HEK293T (cell line): ENCODE data around the gene TMEM154.

Source experiments
- CTCF ChIA-PET: fragments of 350-600 bp; formaldehyde crosslinking; extraction: SDS; loops from one replicate; lab custom pipeline; 2021; ENCODE audit warnings: antibody characterized with exemption, inconsistent platforms; lab: Yijun Ruan, JAX
- POLR2A ChIA-PET: fragments of 350-600 bp; formaldehyde crosslinking; extraction: SDS; loops from one replicate; lab custom pipeline; 2020; ENCODE audit warnings: antibody characterized with exemption, inconsistent platforms; lab: Yijun Ruan, JAX
- DNase-seq: peaks from one replicate; pipeline ENCODE4 v3.0.0; 2012; ENCODE audit warnings: mixed read lengths; ENCODE audit errors: extremely low spot score
- CTBP1 ChIP-seq: fragments of 450-650 bp; IDR thresholded peaks from 2 replicates; pipeline ENCODE4 v1.6.1; 2016; ENCODE audit warnings: borderline replicate concordance
- ELF4 ChIP-seq: fragments of 450-650 bp; IDR thresholded peaks from 2 replicates; pipeline ENCODE4 v1.6.1; 2017; ENCODE audit warnings: antibody characterized with exemption
- FOXM1 ChIP-seq: fragments of 450-650 bp; IDR thresholded peaks from 2 replicates; pipeline ENCODE4 v1.6.1; 2017; ENCODE audit warnings: mild to moderate bottlenecking, borderline replicate concordance
- HDGF ChIP-seq: fragments of 450-650 bp; IDR thresholded peaks from 2 replicates; pipeline ENCODE4 v1.6.1; 2017; ENCODE audit warnings: antibody characterized with exemption, borderline replicate concordance
- L3MBTL2 ChIP-seq: fragments of 450-650 bp; conservative IDR thresholded peaks from 2 replicates; pipeline ENCODE4 v1.6.1; 2016; ENCODE audit warnings: mild to moderate bottlenecking
- SUZ12 ChIP-seq: fragments of 450-650 bp; IDR thresholded peaks from 2 replicates; pipeline ENCODE4 v1.6.1; 2016; ENCODE audit warnings: mild to moderate bottlenecking

Gene TMEM154

DNA sequence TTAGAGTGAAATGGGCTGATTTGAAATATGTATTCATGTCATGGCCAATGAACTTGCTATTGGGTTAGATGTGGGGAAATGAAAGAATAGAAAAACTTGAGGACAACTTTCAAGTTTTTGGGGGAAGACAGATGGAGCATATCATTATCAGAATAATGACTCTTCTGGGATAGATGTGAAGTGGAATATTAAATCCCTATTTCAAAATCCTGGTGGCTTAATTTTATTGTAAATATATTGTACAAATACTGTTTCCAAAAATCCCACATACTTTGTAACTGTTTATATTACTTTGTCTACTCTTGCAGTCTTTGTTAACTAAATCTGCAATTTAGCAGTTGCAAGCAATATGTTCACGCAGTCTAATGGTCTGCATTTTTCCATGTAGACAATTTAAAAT lies 108.0 kb downstream of the TMEM154 start:
- TF ChIP-seq FOXM1 (no peak), L3MBTL2 (no peak), HDGF (no peak), ELF4 (no peak)
- ChIA-PET POLR2A (no interaction called here), CTCF (no interaction called here)
- DNase-seq, result no peak

DNA sequence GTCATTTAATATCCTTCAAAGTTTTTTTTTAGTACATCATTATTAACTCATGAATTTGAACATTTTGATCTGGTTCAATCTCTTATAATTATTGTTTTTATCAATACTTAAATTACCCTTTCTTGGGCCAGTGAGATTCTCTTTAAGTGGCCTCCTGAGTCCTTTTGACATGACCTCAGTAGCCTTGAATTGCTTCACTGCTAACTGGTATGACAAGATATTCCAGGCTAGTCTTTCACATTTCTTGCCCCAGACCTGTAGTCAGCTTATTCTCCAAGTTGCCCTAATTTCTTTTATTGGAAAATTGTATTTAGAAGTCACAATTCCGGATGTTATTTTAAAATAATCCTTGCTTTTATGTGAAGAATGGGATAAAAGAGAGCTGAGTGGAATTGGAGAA lies 108.5 kb downstream of the TMEM154 start:
- TF ChIP-seq CTBP1 (no peak), SUZ12 (no peak)
- POLR2A ChIA-PET, result no interaction called here
- no peak for DNase-seq
- CTCF ChIA-PET, result no interaction called here
